Stimulated activated naive B cell treated with anti-CD40 and anti-IgM and Interleukin-4, amounts not matched to agents 10 μg/mL and 1 μg/mL and 100 μg/mL, for 72 hours (primary cell): Measurements from ENCODE around the gene UCP2.

ENCODE experiments used
- ATAC-seq, 2 donors: fragments of 150-1000 bp; cut with Tn5 transposase; replicated peaks; 2 replicates each; pipeline ENCODE4 v1.10.0; 2021; ENCODE audit warnings: moderate library complexity in 1 of 2
- DNase-seq: peaks from one replicate; pipeline ENCODE4 v3.0.0; 2021
- H3K27ac Mint-ChIP-seq: one replicate; pipeline ENCODE4 v1.8.0; 2022; ENCODE audit warnings: mild to moderate bottlenecking, mixed read lengths
- H3K27me3 Mint-ChIP-seq, 2 donors: one replicate each; pipeline ENCODE4 v1.8.0; 2022; ENCODE audit warnings: mixed read lengths in 2 of 2
- H3K36me3 Mint-ChIP-seq, 2 donors: one replicate each; pipeline ENCODE4 v1.8.0; 2022; ENCODE audit warnings: mixed read lengths in 2 of 2, mild to moderate bottlenecking in 1 of 2
- H3K4me1 Mint-ChIP-seq, 2 donors: one replicate each; pipeline ENCODE4 v1.8.0; 2022; ENCODE audit warnings: mixed read lengths in 2 of 2, mild to moderate bottlenecking in 1 of 2
- H3K4me3 Mint-ChIP-seq, 2 donors: one replicate each; pipeline ENCODE4 v1.8.0; 2022; ENCODE audit warnings: mild to moderate bottlenecking in 2 of 2, mixed read lengths in 2 of 2, moderate library complexity in 1 of 2
- H3K9me3 Mint-ChIP-seq, 2 donors: one replicate each; pipeline ENCODE4 v1.8.0; 2022; ENCODE audit warnings: mixed read lengths in 2 of 2, mild to moderate bottlenecking in 1 of 2

The UCP2 gene, protein sequence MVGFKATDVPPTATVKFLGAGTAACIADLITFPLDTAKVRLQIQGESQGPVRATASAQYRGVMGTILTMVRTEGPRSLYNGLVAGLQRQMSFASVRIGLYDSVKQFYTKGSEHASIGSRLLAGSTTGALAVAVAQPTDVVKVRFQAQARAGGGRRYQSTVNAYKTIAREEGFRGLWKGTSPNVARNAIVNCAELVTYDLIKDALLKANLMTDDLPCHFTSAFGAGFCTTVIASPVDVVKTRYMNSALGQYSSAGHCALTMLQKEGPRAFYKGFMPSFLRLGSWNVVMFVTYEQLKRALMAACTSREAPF

DNA sequence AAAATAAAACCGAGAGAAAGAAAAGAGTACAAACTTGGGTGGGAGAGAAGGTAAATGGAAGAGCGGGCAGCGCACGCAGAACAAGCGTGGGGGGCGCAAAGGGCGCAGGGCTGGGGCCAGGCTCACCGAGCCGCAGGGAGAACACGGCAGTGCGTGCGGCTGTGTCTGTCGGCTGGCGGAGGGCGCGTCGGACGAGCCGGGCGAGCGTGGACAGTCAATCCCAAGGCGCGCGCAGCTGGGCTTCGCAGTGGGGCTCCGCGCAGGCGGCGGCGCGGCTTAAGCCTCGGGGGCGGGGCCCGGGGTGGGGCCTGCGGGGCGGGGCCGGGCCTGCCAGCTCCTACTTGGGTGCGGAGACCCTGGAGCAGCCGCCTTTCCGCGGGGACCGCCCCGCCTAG, at the start of gene UCP2:
Gene UCP2, minus strand, starts transcription at position 249 of the 395 bp plus-strand sequence. CDS start 4,465 bp downstream, outside the sequence.
- H3K36me3 Mint-ChIP-seq: peaks cover 41 to 51% of the 10 kb centered on the region in 2 donors

DNA sequence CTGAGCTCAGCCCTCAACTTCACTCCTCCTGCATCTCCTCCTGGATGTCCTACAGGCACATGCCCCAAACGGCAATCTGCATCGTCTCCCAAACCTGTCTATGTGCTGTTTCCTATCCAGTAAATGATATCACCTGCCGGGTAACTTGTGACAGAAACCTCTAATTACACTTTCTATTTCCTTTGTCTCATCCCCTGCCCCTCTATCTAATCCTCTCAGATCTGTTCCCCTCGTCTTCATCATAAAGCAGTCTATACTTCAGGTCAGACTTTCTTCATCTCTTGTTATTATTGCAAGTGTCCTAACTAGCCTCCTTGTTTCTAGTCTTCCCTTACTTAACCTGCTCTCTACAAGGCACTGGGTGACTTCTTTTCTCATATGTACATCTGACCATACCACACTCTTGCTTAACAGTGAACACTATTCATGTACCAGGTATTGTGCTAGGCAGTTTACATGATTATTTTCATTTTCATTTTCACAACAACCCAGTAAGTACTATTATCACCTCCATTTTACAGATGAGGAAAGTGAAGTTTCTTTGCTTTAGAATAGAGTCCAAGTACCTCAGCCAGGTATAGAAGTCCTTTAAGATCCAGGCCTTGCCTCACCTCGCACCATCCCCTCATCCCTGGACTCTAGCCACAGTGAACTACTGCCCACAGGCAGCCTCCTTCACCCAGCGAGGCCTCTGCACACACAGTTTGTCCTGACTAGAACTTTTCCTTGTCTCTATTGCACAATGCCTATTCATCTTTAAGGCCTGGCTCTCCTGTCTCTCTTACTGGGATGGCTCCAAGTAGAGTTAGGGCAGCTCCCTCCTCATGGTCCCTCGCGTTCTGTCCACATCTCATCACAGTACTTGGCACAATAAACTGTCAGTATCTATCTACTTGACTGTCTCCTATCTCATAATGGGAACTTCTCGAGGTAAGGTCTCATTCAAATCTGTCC, 48.4 kb upstream of the UCP2 start:
- Mint-ChIP-seq H3K36me3 (peaks cover 28 to 57% of the 10 kb centered on the region in 2 donors), H3K4me3 (no peak overlapping the region), H3K27me3 (no peaks in the 10 kb centered on the region), H3K9me3 (no peaks in the 10 kb centered on the region), H3K27ac (no peak overlapping the region), H3K4me1 (peaks cover 7 to 12% of the 10 kb centered on the region in 2 donors)
- ATAC-seq: no peak
- no peak for DNase-seq

More for the DNA sequence above, at the start of gene UCP2:
- peak; percentile 74 for DNase-seq
- Mint-ChIP-seq H3K9me3 (no peaks in the 10 kb centered on the region), H3K27me3 (no peaks in the 10 kb centered on the region), H3K4me3 (peak within 1 kb of the TSS; percentile 97 to 100), H3K4me1 (peaks cover 35 to 41% of the 10 kb centered on the region in 2 donors), H3K27ac (peak within 1 kb of the TSS; percentile 100)
- ATAC-seq: peak; percentile 62 to 69

DNA sequence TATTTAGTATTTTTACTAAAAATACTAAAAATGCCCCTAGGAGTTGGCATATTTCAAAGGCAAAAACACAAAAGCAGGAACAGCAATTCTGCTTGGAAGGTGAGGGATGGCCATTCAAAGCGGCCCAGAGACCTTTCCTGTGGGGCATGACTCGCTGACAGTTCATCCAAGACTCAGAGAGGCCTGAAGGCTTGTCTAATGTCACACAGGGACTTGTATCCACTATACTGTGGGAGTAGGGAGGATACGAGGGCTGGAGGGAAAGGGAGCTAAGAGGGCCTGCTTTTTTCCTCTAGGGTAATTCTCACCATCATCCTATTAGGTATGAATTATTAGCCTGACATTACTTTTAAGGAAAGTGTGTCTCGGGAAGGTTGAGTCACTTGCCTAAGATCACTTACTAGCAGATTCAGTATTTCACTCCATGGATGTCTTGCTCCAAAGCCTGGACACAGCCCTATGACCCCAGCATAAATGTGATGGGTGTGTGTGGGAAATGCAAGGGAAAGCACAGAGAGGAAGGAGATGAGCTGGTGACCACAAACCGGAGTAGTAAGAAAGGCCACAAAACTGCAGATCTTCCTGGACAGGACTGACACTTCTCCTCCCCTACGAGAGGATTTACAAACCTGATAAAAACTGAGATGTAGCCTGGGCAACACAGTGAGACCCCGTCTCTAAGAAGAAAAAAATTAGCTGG, 43.0 kb upstream of the UCP2 start:
- peaks cover 31 to 43% of the 10 kb centered on the region in 2 donors for H3K36me3 Mint-ChIP-seq
- DNase-seq (no peak), ATAC-seq (no peak)
- H3K4me1 Mint-ChIP-seq: peaks cover 11 to 23% of the 10 kb centered on the region in 2 donors
- no peaks in the 10 kb centered on the region for H3K27me3 Mint-ChIP-seq
- no peak overlapping the region for H3K4me3 Mint-ChIP-seq
- no peak overlapping the region for H3K27ac Mint-ChIP-seq
- no peaks in the 10 kb centered on the region for H3K9me3 Mint-ChIP-seq

DNA sequence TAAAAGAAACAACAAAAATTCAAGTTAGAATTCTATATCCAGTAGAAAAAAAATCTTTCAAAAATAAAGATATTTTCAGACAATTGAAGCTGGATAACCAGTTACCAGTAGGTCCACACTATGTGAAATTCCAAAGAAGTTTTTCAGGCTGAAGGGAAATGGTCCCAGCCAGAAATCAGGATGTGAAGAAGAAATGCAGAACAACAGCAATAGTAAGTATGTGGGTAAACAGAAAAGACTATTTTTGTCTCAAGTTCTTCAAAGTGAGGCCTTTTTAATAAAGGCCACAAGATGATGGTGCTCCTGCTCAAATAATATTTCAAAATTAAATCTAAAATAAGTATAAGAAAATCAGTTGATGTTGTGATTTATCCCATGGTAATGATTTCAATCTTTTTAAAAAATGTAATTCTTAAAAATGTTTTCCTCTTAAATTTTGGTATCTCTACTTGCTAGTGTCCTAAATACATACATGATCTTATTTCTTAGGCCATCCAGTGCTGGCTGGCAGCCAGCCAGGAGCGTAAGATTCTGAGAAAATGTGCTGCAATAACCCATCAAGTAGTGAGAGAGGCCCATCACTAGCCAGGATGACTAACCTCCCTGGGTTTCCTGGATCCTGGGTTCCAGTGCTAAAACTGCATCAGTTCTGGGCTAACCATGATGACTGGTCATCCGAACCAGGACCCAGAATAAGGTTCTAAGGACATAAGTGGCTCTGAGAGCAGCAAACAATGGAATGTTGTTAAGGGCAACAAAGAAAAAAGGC, 41.8 kb upstream of the UCP2 start:
- Mint-ChIP-seq H3K9me3 (no peaks in the 10 kb centered on the region), H3K4me1 (peaks cover 11 to 23% of the 10 kb centered on the region in 2 donors), H3K4me3 (no peak overlapping the region), H3K27me3 (no peaks in the 10 kb centered on the region), H3K27ac (no peak overlapping the region), H3K36me3 (peaks cover 25 to 32% of the 10 kb centered on the region in 2 donors)
- DNase-seq: no peak
- ATAC-seq: no peak

DNA sequence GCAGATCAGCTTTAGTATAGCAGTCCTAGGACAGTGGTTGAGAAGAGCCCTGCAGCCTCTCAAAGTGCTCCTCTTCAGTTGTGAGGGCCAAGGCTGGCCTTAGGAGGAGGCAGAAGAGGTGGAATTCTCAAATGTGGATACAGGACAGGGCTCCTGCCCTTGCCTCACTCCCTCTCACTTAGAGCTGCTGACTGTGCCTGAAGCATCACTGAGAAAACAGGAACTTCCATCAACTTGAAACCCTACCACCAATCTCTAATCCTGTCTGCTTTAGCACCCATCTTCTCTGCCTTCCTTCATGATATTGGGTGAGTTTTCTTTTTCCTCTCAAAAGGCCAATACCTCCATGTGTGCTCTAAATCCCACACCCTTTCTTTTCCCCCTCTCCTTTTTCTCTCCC, 40.6 kb upstream of the UCP2 start:
- H3K4me1 Mint-ChIP-seq: peaks cover 15 to 23% of the 10 kb centered on the region in 2 donors
- DNase-seq: no peak
- H3K27ac Mint-ChIP-seq: no peak overlapping the region
- ATAC-seq: no peak
- peaks cover 19 to 25% of the 10 kb centered on the region in 2 donors for H3K36me3 Mint-ChIP-seq
- no peaks in the 10 kb centered on the region for H3K9me3 Mint-ChIP-seq
- no peaks in the 10 kb centered on the region for H3K27me3 Mint-ChIP-seq
- no peak overlapping the region for H3K4me3 Mint-ChIP-seq

DNA sequence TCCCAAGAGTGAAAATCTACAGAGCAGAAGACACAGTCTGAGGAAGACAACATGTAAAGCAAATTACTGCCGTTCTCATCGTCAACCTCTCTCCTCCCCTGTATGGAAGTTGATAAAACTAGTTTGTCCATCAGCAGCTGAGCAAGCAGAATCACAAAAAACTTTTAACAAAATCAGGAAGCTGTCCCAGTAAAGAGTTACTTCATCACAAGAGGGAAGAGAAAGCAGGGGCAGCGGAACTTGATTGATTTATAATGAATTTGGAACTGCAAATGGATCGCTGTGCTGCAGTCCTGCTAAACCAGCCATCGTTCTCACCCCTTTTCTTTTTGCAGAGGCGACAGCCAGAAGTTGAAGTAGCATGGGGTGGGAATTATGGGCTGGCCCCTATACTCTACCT, 39.9 kb upstream of the UCP2 start:
- peaks cover 15 to 23% of the 10 kb centered on the region in 2 donors for H3K4me1 Mint-ChIP-seq
- no peaks in the 10 kb centered on the region for H3K9me3 Mint-ChIP-seq
- DNase-seq (no peak), ATAC-seq (no peak)
- peaks cover 18 to 19% of the 10 kb centered on the region in 2 donors for H3K36me3 Mint-ChIP-seq
- no peaks in the 10 kb centered on the region for H3K27me3 Mint-ChIP-seq
- no peak overlapping the region for H3K27ac Mint-ChIP-seq
- no peak overlapping the region for H3K4me3 Mint-ChIP-seq

DNA sequence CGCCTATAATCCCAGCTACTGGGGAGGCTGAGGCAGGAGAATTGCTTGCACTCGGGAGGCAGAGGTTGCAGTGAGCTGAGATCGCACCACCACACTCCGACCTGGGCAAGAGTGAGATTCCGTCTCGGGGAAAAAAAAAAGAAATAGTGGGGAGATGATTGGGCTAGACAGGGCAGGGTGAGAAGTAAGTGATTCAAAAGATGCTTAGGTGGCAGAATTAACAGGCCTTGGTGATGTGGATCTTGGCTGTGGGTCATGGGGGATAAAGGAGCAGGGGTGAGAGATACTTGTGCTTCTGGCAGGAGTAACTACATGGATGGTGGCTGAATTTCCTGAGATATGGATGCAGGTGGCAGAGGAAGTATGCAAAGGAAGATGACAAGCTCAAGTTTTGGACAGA, 39.4 kb upstream of the UCP2 start:
- DNase-seq: no peak
- peaks cover 15 to 23% of the 10 kb centered on the region in 2 donors for H3K4me1 Mint-ChIP-seq

DNA sequence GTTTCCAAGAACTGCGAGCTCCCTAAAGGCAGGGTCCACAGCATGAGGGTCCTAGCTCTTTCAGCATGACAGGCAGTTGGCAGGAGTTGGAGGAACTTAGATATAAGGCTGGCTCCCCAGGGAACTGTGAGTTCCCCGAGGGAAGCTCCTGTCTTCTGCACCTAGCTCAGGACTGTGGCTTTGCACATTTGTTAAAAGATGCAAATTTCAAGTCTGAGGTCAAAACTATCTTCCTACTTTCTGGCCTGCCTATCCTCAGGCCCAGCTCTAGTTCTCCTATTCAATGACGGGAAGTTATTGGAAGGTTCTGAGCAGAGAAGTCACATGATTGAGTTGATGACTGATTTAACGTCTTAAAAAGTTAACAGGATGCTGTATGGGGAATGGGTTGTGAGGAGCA, 37.9 kb upstream of the UCP2 start:
- H3K27me3 Mint-ChIP-seq: no peaks in the 10 kb centered on the region
- H3K27ac Mint-ChIP-seq: no peak overlapping the region
- H3K9me3 Mint-ChIP-seq: no peaks in the 10 kb centered on the region
- H3K36me3 Mint-ChIP-seq: peaks cover 26 to 29% of the 10 kb centered on the region in 2 donors
- peak; percentile 50 for DNase-seq
- ATAC-seq: peak; percentile 64 to 65
- peaks cover 19 to 20% of the 10 kb centered on the region in 2 donors for H3K4me1 Mint-ChIP-seq
- no peak overlapping the region for H3K4me3 Mint-ChIP-seq

More for the DNA sequence above, 39.4 kb upstream of the UCP2 start:
- H3K27ac Mint-ChIP-seq: no peak overlapping the region
- peaks cover 21 to 22% of the 10 kb centered on the region in 2 donors for H3K36me3 Mint-ChIP-seq
- H3K9me3 Mint-ChIP-seq: no peaks in the 10 kb centered on the region
- ATAC-seq: no peak
- H3K4me3 Mint-ChIP-seq: no peak overlapping the region
- no peaks in the 10 kb centered on the region for H3K27me3 Mint-ChIP-seq

DNA sequence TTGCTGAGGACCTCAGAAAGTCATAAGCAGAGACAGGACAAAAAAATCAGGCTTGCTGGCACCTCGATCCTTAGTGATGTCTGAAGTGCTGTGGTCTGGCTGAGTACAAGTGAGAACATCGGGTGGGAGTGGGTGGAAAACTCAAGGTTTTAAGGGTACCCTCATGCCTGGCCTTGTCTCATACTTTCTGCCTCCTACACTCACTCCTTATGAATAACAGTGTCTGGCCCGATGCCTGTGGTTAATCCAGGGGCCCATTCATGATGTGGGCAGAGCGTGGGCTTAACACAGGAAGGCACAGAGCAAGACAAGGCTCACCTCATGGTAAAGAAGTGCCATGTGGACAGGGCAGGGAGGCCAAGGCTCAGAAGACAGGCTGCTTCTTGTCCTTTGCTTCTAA, 37.2 kb upstream of the UCP2 start:
- Mint-ChIP-seq H3K9me3 (no peaks in the 10 kb centered on the region), H3K4me1 (peaks cover 26 to 27% of the 10 kb centered on the region in 2 donors), H3K27ac (no peak overlapping the region), H3K36me3 (peaks cover 29 to 31% of the 10 kb centered on the region in 2 donors), H3K27me3 (no peaks in the 10 kb centered on the region), H3K4me3 (peak overlapping the region in 1 of 2 donors; percentile 50)
- peak; percentile 64 to 72 for ATAC-seq
- DNase-seq: peak; percentile 51

DNA sequence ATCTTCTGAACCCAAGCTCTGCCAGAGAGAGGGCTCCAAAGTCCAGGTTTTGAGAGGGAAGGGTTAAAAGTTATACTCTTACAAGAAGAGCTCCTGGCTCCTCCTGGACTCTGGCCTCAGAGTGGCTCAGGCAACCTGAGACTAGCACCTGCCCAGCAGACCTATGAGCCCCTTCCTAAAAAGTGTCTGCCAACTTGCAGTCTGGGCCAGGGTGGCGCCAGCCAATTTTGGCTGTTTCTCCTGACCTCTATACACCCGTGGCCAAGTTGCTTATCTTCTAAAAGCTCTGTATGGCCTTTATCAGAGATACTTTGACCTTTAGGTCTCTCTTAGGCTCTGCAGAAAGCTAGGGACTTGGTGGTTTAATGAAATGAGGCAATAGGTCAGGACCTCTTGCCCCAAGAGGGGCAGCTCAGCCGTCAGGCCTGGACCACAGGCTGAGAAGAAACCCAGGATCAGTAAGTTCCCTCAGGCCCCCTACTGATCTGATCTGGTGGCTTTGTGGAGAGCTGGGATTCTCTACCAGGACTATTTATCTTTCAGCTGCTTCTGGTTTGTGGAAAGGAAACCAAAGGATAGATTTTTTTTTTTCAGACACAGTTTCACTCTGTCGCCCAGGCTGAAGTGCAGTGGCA, 36.6 kb upstream of the UCP2 start:
- H3K27me3 Mint-ChIP-seq: no peaks in the 10 kb centered on the region
- H3K27ac Mint-ChIP-seq: no peak overlapping the region
- ATAC-seq: peak; percentile 59 to 67
- no peaks in the 10 kb centered on the region for H3K9me3 Mint-ChIP-seq
- peaks cover 28 to 30% of the 10 kb centered on the region in 2 donors for H3K4me1 Mint-ChIP-seq
- peaks cover 29 to 31% of the 10 kb centered on the region in 2 donors for H3K36me3 Mint-ChIP-seq
- DNase-seq: no peak
- H3K4me3 Mint-ChIP-seq: peak overlapping the region in 1 of 2 donors; percentile 50

DNA sequence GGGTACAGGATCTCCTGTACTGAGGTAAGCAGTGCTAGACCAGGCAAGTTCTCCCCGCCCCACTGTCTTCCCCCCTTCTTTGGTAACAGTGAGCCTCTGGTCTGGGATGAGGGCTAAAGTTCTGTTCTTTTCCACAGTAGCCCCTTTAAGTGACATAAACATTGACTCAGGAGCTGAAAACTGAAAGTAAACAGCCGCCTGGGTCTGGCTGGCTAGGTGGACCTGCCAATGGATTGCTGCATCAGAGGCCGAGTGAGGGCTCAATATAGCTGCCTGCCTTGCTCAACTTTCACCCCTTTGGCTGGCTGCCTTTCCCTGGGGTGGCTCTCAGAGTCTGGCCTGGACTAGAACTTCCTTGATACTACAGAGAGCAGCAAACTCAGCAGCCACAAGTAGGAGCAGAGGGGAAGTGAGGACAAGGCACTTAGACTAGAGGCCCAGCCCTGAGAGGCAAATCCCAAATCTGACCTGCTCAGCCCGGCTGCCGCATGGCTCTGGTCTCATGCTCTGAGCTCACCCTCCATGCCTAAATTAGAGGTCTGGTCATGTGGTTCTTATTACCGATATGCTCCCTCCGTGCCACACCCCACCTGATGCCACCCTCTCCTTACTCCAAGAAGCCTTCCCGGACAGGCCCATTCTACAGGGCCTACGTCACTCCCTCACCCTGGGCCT, 35.8 kb upstream of the UCP2 start:
- Mint-ChIP-seq H3K36me3 (peaks cover 23 to 29% of the 10 kb centered on the region in 2 donors), H3K27ac (no peak overlapping the region), H3K4me1 (peaks cover 24 to 26% of the 10 kb centered on the region in 2 donors), H3K27me3 (no peaks in the 10 kb centered on the region), H3K4me3 (no peak overlapping the region), H3K9me3 (no peaks in the 10 kb centered on the region)
- DNase-seq (no peak), ATAC-seq (no peak)

DNA sequence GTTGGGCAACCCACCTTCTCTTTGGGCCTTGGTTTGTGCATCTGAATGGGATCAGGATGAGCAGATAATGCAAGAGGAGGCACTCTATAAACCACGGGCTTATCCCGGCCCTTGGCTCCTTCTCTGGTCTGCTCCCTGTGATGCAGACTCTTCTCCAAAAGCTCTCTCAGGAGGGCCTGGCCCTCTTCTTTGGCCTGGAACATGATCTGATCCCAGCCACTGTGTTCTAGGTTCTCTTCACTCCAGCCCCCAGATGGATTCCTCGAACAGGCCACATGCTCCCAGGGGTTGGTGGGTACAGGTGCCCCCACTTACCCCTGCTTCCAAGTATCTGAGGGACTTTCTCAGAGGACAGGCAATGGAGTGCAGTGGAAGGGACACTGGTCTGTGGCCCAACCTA, 35.0 kb upstream of the UCP2 start:
- H3K4me3 Mint-ChIP-seq: no peak overlapping the region
- ATAC-seq: no peak
- H3K4me1 Mint-ChIP-seq: peaks cover 24 to 26% of the 10 kb centered on the region in 2 donors
- peaks cover 23 to 24% of the 10 kb centered on the region in 2 donors for H3K36me3 Mint-ChIP-seq
- no peak for DNase-seq
- no peak overlapping the region for H3K27ac Mint-ChIP-seq
- no peaks in the 10 kb centered on the region for H3K27me3 Mint-ChIP-seq
- H3K9me3 Mint-ChIP-seq: no peaks in the 10 kb centered on the region
